Stomach (tissue), 4 donors: ENCODE data around the gene MCM3AP.

Source experiments
- EP300 ChIP-seq: sonication (generic); formaldehyde crosslinking; IDR thresholded peaks from one replicate; pipeline ENCODE4 v1.6.1; 2017; ENCODE audit warnings: antibody characterized with exemption
- POLR2A ChIP-seq, 4 donors: fragments of 450-650 bp; IDR thresholded peaks; one replicate each; pipeline ENCODE4 v1.6.1; 2016; ENCODE audit warnings: antibody characterized with exemption in 4 of 4, control low read depth in 2 of 4, mild to moderate bottlenecking in 1 of 4, moderate library complexity in 1 of 4
- POLR2AphosphoS5 ChIP-seq, 3 donors: sonication (generic); formaldehyde crosslinking; IDR thresholded peaks; one replicate each; pipeline ENCODE4 v1.6.1; 2016; ENCODE audit warnings: antibody characterized with exemption in 3 of 3
- TF ChIP-seq, protein P1 (sequence below), 7 experiments: fragments of 450-650 bp in 4 of 7; fragments of 200-600 bp in 3 of 7; sonication (generic) in 3 of 7; IDR thresholded peaks; one replicate each; pipeline ENCODE4 v1.5.1; 2016 to 2019; ENCODE audit warnings: antibody characterized with exemption in 7 of 7, control low read depth in 2 of 7, mild to moderate bottlenecking in 1 of 7

GRCh38 chr21:46264046-46264689 is 21.2 kb downstream of the MCM3AP start:
- TF ChIP-seq, protein P1, sequence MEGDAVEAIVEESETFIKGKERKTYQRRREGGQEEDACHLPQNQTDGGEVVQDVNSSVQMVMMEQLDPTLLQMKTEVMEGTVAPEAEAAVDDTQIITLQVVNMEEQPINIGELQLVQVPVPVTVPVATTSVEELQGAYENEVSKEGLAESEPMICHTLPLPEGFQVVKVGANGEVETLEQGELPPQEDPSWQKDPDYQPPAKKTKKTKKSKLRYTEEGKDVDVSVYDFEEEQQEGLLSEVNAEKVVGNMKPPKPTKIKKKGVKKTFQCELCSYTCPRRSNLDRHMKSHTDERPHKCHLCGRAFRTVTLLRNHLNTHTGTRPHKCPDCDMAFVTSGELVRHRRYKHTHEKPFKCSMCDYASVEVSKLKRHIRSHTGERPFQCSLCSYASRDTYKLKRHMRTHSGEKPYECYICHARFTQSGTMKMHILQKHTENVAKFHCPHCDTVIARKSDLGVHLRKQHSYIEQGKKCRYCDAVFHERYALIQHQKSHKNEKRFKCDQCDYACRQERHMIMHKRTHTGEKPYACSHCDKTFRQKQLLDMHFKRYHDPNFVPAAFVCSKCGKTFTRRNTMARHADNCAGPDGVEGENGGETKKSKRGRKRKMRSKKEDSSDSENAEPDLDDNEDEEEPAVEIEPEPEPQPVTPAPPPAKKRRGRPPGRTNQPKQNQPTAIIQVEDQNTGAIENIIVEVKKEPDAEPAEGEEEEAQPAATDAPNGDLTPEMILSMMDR (IDR thresholded peaks at IDR 0.05) = no peak
- TF ChIP-seq POLR2A (IDR thresholded peaks at IDR 0.05) (no peak), POLR2AphosphoS5 (IDR thresholded peaks at IDR 0.05) (no peak), EP300 (no peak)
